ENCODE data around the gene PLK4. TPM values are rescaled to one million over a fixed set of nuclear protein-coding genes. Genes with fewer than 3 reads are reported as not detected.

Gene PLK4
- total and polyA plus RNA-seq, 2 experiments from 2014 or later, result 25.5 to 38.7 TPM

GRCh38 chr4:127922226-127922625, 41.5 kb downstream of the PLK4 start:
- Histone ChIP-seq H3K27ac (ENCODE audit: low read depth) (no peak overlapping the region), H4K20me1 (replicated peaks; ENCODE audit: insufficient read depth) (no peaks in the 10 kb centered on the region), H2AFZ (no peak overlapping the region), H3K36me3 (ENCODE audit: insufficient read depth) (0 out of 2 replicates have a peak, but pooled peaks cover 17% of the 10 kb centered on the region), H3K79me2 (replicated peaks; ENCODE audit: insufficient read depth) (no peaks in the 10 kb centered on the region), H3K4me2 (no peak overlapping the region), H3K4me1 (ENCODE audit: insufficient read depth) (no peaks in the 10 kb centered on the region), H3K4me3 (no peak overlapping the region), H3K27me3 (ENCODE audit: insufficient read depth) (no peaks in the 10 kb centered on the region), H3F3A (replicated peaks; ENCODE audit: low read depth) (no peaks in the 10 kb centered on the region), H3K9me2 (ENCODE audit: insufficient read depth) (no peaks in the 10 kb centered on the region)
- Mint-ChIP-seq H3K4me1 (no peaks in the 10 kb centered on the region), H3K4me3 (no peak overlapping the region), H3K27me3 (ENCODE audit: insufficient read depth, low read depth, poor library complexity) (no peaks in the 10 kb centered on the region), H3K36me3 (ENCODE audit: low read depth) (peaks cover 9% of the 10 kb centered on the region), H3K9me3 (no peaks in the 10 kb centered on the region), H3K27ac (no peak overlapping the region)
- DNase-seq (ENCODE audit: low spot score) (no peak), ATAC-seq (no peak)
- TF ChIP-seq JUNB (IDR thresholded peaks at IDR 0.05; ENCODE audit: unreplicated experiment), result no peak
- no peak for TF ChIP-seq REST (IDR thresholded peaks at IDR 0.05; ENCODE audit: unreplicated experiment)
- no peak for TF ChIP-seq POLR2AphosphoS5 (IDR thresholded peaks at IDR 0.05; ENCODE audit: low read depth)
- TF ChIP-seq, protein P1, sequence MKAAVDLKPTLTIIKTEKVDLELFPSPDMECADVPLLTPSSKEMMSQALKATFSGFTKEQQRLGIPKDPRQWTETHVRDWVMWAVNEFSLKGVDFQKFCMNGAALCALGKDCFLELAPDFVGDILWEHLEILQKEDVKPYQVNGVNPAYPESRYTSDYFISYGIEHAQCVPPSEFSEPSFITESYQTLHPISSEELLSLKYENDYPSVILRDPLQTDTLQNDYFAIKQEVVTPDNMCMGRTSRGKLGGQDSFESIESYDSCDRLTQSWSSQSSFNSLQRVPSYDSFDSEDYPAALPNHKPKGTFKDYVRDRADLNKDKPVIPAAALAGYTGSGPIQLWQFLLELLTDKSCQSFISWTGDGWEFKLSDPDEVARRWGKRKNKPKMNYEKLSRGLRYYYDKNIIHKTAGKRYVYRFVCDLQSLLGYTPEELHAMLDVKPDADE (IDR thresholded peaks at IDR 0.05), result no peak
- no peak for TF ChIP-seq CREB1 (CRISPR knock-in tag; IDR thresholded peaks at IDR 0.05; ENCODE audit: low read depth)
- no peak for TF ChIP-seq STAT1 (IDR thresholded peaks at IDR 0.05; ENCODE audit: unreplicated experiment)
- TF ChIP-seq NANOG (IDR thresholded peaks at IDR 0.05; ENCODE audit: borderline replicate concordance), result no peak
- TF ChIP-seq EZH2phosphoT487 (IDR thresholded peaks at IDR 0.05; ENCODE audit: unreplicated experiment), result no peak
- no peak for TF ChIP-seq EZH2 (IDR thresholded peaks at IDR 0.05; ENCODE audit: low read depth, unreplicated experiment)
- TF ChIP-seq ZNF331 (CRISPR knock-in tag; IDR thresholded peaks at IDR 0.05; ENCODE audit: low read depth), result no peak
- no peak for TF ChIP-seq ZNF462 (CRISPR knock-in tag; IDR thresholded peaks at IDR 0.05)
- no peak for TF ChIP-seq ZNF114 (CRISPR knock-in tag; IDR thresholded peaks at IDR 0.05)
- TF ChIP-seq, protein P2, sequence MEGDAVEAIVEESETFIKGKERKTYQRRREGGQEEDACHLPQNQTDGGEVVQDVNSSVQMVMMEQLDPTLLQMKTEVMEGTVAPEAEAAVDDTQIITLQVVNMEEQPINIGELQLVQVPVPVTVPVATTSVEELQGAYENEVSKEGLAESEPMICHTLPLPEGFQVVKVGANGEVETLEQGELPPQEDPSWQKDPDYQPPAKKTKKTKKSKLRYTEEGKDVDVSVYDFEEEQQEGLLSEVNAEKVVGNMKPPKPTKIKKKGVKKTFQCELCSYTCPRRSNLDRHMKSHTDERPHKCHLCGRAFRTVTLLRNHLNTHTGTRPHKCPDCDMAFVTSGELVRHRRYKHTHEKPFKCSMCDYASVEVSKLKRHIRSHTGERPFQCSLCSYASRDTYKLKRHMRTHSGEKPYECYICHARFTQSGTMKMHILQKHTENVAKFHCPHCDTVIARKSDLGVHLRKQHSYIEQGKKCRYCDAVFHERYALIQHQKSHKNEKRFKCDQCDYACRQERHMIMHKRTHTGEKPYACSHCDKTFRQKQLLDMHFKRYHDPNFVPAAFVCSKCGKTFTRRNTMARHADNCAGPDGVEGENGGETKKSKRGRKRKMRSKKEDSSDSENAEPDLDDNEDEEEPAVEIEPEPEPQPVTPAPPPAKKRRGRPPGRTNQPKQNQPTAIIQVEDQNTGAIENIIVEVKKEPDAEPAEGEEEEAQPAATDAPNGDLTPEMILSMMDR (conservative IDR thresholded peaks at IDR 0.05; ENCODE audit: low read depth in 2 of 2), result no peak

Measured in GM23338 (cell line).